CD8-positive, alpha-beta memory T cell (primary cell): ENCODE measurements around the gene C19orf53. TPM values are rescaled to one million over a fixed set of nuclear protein-coding genes. Genes with fewer than 3 reads are reported as not detected.

Experiments used
- CTCF ChIA-PET: fragments of 350-600 bp; sonication (Branson Sonifier 250); formaldehyde crosslinking; loops from one replicate; lab custom pipeline; 2021; ENCODE audit warnings: antibody characterized with exemption; lab: Charles Lee
- POLR2A ChIA-PET: fragments of 350-600 bp; sonication (Branson Sonifier 250); formaldehyde crosslinking; loops from one replicate; lab custom pipeline; 2021; ENCODE audit warnings: antibody characterized with exemption; lab: Charles Lee
- DNase-seq, 5 donors: peaks; one replicate each; pipeline versions ENCODE4 v3.0.0 to v3.0.0-alpha.2; 2020 to 2022; ENCODE audit warnings: mixed read lengths in 1 of 5
- H3K27ac ChIP-seq: one replicate; pipeline ENCODE4 v1.7.0; 2013; ENCODE audit warnings: low read depth, mild to moderate bottlenecking, low read length, moderate library complexity
- H3K27me3 ChIP-seq: 2 replicates; pipeline ENCODE4 v1.7.0; 2013; ENCODE audit warnings: low read length, mild to moderate bottlenecking; ENCODE audit not compliant: insufficient read depth, poor library complexity, severe bottlenecking
- H3K36me3 ChIP-seq: 2 replicates; pipeline ENCODE4 v1.7.0; 2013; ENCODE audit warnings: mild to moderate bottlenecking, low read length, moderate library complexity; ENCODE audit not compliant: insufficient read depth
- H3K4me1 ChIP-seq: 2 replicates; pipeline ENCODE4 v1.7.0; 2013; ENCODE audit warnings: mild to moderate bottlenecking, low read length, moderate library complexity; ENCODE audit not compliant: insufficient read depth
- H3K4me3 ChIP-seq: 2 replicates; pipeline ENCODE4 v1.7.0; 2013; ENCODE audit warnings: mild to moderate bottlenecking, low read length
- H3K9me3 ChIP-seq: 2 replicates; pipeline ENCODE4 v1.7.0; 2013; ENCODE audit warnings: mild to moderate bottlenecking, low read length
- H3K27ac Mint-ChIP-seq, 8 donors: one replicate each; pipeline ENCODE4 v1.8.0; 2020 to 2021; ENCODE audit warnings: mixed read lengths in 8 of 8, mild to moderate bottlenecking in 6 of 8, inconsistent platforms in 3 of 8, moderate library complexity in 3 of 8
- H3K27me3 Mint-ChIP-seq, 2 donors: one replicate each; pipeline ENCODE4 v1.8.0; 2020 to 2021; ENCODE audit warnings: mixed read lengths in 2 of 2, mild to moderate bottlenecking in 1 of 2, moderate library complexity in 1 of 2
- H3K36me3 Mint-ChIP-seq, 3 donors: one replicate each; pipeline ENCODE4 v1.8.0; 2020 to 2021; ENCODE audit warnings: mixed read lengths in 3 of 3, inconsistent platforms in 1 of 3, mild to moderate bottlenecking in 1 of 3
- H3K4me1 Mint-ChIP-seq, 3 donors: one replicate each; pipeline ENCODE4 v1.8.0; 2020 to 2021; ENCODE audit warnings: mixed read lengths in 3 of 3, inconsistent platforms in 1 of 3, mild to moderate bottlenecking in 1 of 3
- H3K4me3 Mint-ChIP-seq, 7 donors: one replicate each; pipeline ENCODE4 v1.8.0; 2020 to 2021; ENCODE audit warnings: mixed read lengths in 7 of 7, mild to moderate bottlenecking in 6 of 7, moderate library complexity in 4 of 7, inconsistent platforms in 2 of 7
- H3K9me3 Mint-ChIP-seq, 5 donors: one replicate each; pipeline ENCODE4 v1.8.0; 2020 to 2022; ENCODE audit warnings: mixed read lengths in 5 of 5, mild to moderate bottlenecking in 3 of 5, moderate library complexity in 2 of 5, inconsistent platforms in 1 of 5
- polyA plus RNA-seq: library from polyadenylated mRNA; unstranded; fragments of 300-500 nt; fragmentation: Illumina TruSeq; gene quantifications from one replicate; pipeline ENCODE4 v1.2.3, GENCODE V29; 2021
- total RNA-seq, 2 experiments: library from RNA; stranded (reverse); gene quantifications; one replicate each; pipeline ENCODE4 v1.2.3, GENCODE V29; 2021

Gene C19orf53
- total and polyA plus RNA-seq, 3 experiments from 2014 or later: 131 to 239 (median 163) TPM

DNA sequence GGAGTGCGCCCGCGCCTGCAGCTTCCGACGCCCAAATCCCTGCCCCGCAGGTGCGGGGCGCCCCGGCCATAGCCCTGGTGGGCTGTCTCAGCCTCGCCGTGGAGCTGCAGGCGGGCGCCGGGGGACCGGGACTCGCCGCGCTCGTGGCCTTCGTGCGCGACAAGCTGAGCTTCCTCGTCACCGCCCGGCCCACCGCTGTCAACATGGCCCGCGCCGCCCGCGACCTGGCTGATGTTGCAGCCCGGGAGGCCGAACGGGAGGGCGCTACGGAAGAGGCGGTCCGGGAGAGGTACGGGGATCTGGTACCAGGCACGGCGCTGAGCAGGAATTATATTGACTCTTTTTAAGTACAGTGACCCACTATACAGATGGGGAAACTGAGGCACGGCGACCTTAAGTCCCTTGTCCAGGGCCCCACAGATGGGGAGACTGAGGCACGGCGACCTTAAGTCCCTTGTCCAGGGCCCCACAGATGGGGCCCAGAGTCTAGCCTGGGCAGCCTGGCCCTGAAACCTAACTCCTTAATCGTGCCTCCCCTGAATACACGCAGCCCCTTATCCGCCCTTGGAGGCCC is 9.3 kb upstream of the C19orf53 start:
- Histone ChIP-seq H3K9me3 (no peaks in the 10 kb centered on the region), H3K4me3 (peak overlapping the region; percentile 29), H3K36me3 (peaks cover 4% of the 10 kb centered on the region), H3K4me1 (peaks cover 16% of the 10 kb centered on the region), H3K27me3 (no peaks in the 10 kb centered on the region), H3K27ac (peak overlapping the region; percentile 0)
- Mint-ChIP-seq H3K27ac (peak overlapping the region; percentile 84 to 94 (median 90)), H3K27me3 (no peaks in the 10 kb centered on the region), H3K4me3 (peak overlapping the region; percentile 81 to 94 (median 90)), H3K9me3 (no peaks in the 10 kb centered on the region), H3K4me1 (peaks cover 18 to 32% (median 20%) of the 10 kb centered on the region in 3 donors), H3K36me3 (peaks cover 0 to 42% (median 5%) of the 10 kb centered on the region in 3 donors)
- ChIA-PET CTCF (interaction anchor here (0.7 to 1.7 kb wide), 4 partner anchors 19 to 98 kb away, joined by 3 to 7 read pairs (median 3); no protein-coding TSS in a partner anchor), POLR2A (interaction anchor here (0.5 to 1.4 kb wide), 5 partner anchors 10 to 643 kb away, joined by 3 to 11 read pairs (median 5); partner anchors contain the start of gene ZSWIM4)
- DNase-seq: peak; percentile 19 to 59 (median 26)

DNA sequence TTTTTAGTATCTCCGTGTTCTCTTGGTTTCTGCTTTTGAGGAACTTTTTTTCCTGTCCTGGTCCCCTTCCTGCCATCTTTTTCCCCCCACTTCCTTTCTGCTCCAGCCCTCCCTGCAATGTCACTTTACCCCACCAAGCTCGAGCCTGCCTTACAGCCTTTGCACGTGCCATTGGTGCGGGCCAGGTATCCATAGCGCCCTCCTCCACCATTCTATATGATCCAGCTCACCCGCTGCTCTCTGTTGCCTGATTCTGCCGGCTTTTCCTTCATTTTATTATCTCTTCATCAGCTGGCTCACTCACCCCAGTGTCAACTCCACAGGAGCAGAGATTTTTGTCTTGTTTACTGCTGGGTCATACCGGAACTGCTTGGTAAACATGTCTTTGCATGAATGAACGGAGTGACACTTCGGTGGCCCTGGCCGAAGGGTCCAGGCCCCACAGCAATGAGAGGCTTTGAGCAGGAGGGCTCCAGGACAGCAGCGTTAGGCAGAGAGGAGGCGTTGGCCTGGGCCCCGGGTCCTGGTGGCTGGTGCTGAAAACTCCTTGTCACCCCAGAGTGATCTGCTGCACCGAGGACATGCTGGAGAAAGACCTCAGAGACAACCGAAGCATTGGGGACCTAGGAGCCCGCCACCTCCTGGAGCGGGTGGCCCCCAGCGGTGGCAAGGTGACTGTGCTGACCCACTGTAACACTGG is 8.7 kb upstream of the C19orf53 start:
- H3K9me3 Mint-ChIP-seq: no peaks in the 10 kb centered on the region
- H3K27me3 Mint-ChIP-seq: no peaks in the 10 kb centered on the region
- DNase-seq: no peak
- Histone ChIP-seq H3K9me3 (no peaks in the 10 kb centered on the region), H3K36me3 (peaks cover 4% of the 10 kb centered on the region), H3K27me3 (no peaks in the 10 kb centered on the region), H3K4me1 (peaks cover 16% of the 10 kb centered on the region), H3K27ac (peak overlapping the region; percentile 0), H3K4me3 (peak overlapping the region; percentile 29)
- ChIA-PET CTCF (interaction anchor here (1.4 to 1.7 kb wide), 2 partner anchors 82 to 97 kb away, joined by 3 to 7 read pairs; no protein-coding TSS in a partner anchor), POLR2A (interaction anchor here (0.8 to 1.4 kb wide), 4 partner anchors 9 to 36 kb away, joined by 3 to 11 read pairs (median 6); partner anchors contain the start of gene ZSWIM4)
- peak overlapping the region; percentile 81 to 94 (median 90) for H3K4me3 Mint-ChIP-seq
- H3K4me1 Mint-ChIP-seq: peaks cover 18 to 32% (median 20%) of the 10 kb centered on the region in 3 donors
- peaks cover 0 to 41% (median 5%) of the 10 kb centered on the region in 3 donors for H3K36me3 Mint-ChIP-seq
- H3K27ac Mint-ChIP-seq: peak overlapping the region; percentile 84 to 94 (median 90)

DNA sequence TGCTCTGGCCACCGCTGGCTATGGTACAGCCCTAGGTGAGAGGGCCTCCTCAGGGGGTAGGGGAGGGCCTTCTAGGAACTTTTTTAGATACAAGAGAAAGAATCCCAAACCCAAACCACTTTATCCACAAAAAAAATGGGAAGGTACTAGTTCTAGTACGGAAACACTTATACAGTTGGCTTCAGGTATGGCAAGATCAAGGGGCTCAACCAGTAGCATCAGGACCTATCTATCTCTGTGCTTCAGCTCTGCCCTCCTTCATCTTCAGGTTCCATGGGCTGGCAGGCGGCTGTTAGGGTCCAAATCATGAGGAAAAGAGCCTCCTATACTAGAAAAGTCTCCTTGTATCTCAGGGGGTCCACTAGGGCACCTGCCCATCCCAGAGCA is 8.2 kb upstream of the C19orf53 start:
- peak overlapping the region in 6 of 8 donors; percentile 16 to 89 (median 60) for H3K27ac Mint-ChIP-seq
- no peaks in the 10 kb centered on the region for H3K9me3 Mint-ChIP-seq
- peaks cover 4% of the 10 kb centered on the region for H3K36me3 ChIP-seq
- H3K27me3 ChIP-seq: no peaks in the 10 kb centered on the region
- ChIA-PET CTCF (no interaction called here), POLR2A (no interaction called here)
- peak overlapping the region in 5 of 7 donors; percentile 18 to 94 (median 88) for H3K4me3 Mint-ChIP-seq
- H3K4me3 ChIP-seq: no peak overlapping the region
- peaks cover 16% of the 10 kb centered on the region for H3K4me1 ChIP-seq
- no peaks in the 10 kb centered on the region for H3K9me3 ChIP-seq
- peaks cover 0 to 41% (median 5%) of the 10 kb centered on the region in 3 donors for H3K36me3 Mint-ChIP-seq
- H3K27ac ChIP-seq: no peak overlapping the region
- DNase-seq: no peak
- no peaks in the 10 kb centered on the region for H3K27me3 Mint-ChIP-seq
- peaks cover 18 to 32% (median 20%) of the 10 kb centered on the region in 3 donors for H3K4me1 Mint-ChIP-seq

DNA sequence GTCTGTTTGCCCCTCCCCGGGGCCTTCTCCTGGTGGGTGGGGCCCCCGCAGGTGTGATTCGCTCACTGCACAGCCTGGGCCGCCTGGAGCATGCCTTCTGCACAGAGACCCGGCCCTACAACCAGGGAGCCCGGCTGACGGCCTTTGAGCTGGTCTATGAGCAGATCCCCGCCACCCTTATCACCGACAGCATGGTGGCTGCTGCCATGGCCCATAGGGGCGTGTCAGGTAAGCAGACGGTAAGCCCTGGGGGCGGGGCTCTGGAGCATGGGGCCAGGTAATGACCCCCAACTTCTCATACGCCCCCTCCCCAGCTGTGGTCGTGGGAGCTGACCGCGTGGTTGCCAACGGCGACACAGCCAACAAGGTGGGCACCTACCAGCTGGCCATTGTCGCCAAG is 5.7 kb upstream of the C19orf53 start:
- peaks cover 16% of the 10 kb centered on the region for H3K4me1 ChIP-seq
- H3K36me3 Mint-ChIP-seq: peaks cover 0 to 40% (median 5%) of the 10 kb centered on the region in 3 donors
- no peaks in the 10 kb centered on the region for H3K36me3 ChIP-seq
- H3K9me3 ChIP-seq: no peaks in the 10 kb centered on the region
- DNase-seq: no peak
- H3K4me1 Mint-ChIP-seq: peaks cover 14 to 24% (median 16%) of the 10 kb centered on the region in 3 donors
- no peaks in the 10 kb centered on the region for H3K27me3 ChIP-seq
- no peak overlapping the region for H3K27ac Mint-ChIP-seq
- H3K9me3 Mint-ChIP-seq: no peaks in the 10 kb centered on the region
- ChIA-PET CTCF (interaction anchor here (1.2 kb wide), 1 partner anchor 16 kb away, joined by 3 read pairs; no protein-coding TSS in a partner anchor), POLR2A (no interaction called here)
- H3K27ac ChIP-seq: no peak overlapping the region
- no peak overlapping the region for H3K4me3 Mint-ChIP-seq
- no peaks in the 10 kb centered on the region for H3K27me3 Mint-ChIP-seq
- no peak overlapping the region for H3K4me3 ChIP-seq

DNA sequence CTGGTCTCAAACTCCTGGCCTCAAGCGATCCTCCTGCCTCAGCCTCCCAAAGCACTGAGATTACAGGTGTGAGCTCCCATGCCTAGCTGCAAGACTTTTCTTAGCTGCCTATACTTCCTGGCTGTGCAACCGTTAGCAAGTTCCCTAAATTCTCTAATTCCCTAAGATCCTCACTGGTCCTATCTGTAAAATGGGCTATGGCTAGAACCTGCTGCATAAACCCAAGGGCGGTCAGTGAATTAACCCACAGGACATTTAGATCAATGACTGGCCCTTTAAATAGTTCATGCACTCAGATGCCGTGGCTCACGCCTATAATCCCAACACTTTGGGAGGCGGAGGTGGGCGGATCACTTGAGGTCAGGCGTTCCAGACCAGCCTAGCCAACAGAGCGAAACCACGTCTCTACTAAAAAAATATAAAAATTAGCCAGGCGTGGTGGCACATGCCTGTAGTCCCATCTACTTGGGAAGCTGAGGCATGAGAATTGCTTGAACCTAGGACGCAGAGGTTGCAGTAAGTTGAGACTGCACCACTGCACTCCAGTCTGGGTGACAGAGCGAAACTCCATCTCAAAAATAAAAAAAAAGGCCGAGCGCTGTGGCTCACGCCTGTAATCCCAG is 4.1 kb upstream of the C19orf53 start:
- H3K36me3 Mint-ChIP-seq: peaks cover 0 to 46% (median 5%) of the 10 kb centered on the region in 3 donors
- ChIA-PET POLR2A (no interaction called here), CTCF (no interaction called here)

DNA sequence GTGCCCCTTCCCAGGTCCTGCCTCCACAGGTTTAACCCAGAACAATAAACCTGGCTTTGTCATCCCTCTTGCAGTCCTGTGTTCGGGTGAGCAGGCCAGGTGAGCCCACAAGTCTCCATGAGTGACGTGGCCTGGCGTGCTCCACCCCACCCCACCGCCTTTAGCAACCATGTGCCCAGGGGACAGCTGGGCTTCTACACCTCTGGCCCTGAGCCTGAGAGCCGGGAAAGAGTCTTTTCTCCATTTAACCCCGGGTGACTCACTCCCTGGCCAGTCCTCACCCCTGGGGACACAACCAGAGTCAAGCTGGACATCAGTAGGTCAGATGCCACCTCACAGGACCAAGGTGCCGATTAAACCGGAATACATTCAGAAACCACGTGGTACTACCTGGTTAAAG is 4.1 kb downstream of the C19orf53 start:
- Histone ChIP-seq H3K36me3 (peaks cover 23% of the 10 kb centered on the region), H3K27me3 (no peaks in the 10 kb centered on the region), H3K27ac (no peak overlapping the region), H3K4me3 (no peak overlapping the region), H3K9me3 (no peaks in the 10 kb centered on the region), H3K4me1 (peaks cover 20% of the 10 kb centered on the region)
- peaks cover 0 to 51% (median 9%) of the 10 kb centered on the region in 3 donors for H3K36me3 Mint-ChIP-seq
- ChIA-PET CTCF (interaction anchor here (1.4 to 3.1 kb wide), 2 partner anchors 10 to 83 kb away, joined by 4 to 16 read pairs; no protein-coding TSS in a partner anchor), POLR2A (interaction anchor here (0.5 to 0.6 kb wide), 3 partner anchors 58 to 575 kb away, joined by 3 to 4 read pairs (median 4); no protein-coding TSS in a partner anchor)
- DNase-seq: no peak
- H3K4me3 Mint-ChIP-seq: peak overlapping the region in 1 of 7 donors; percentile 60
- peak overlapping the region in 1 of 8 donors; percentile 26 for H3K27ac Mint-ChIP-seq
- no peaks in the 10 kb centered on the region for H3K9me3 Mint-ChIP-seq
- H3K27me3 Mint-ChIP-seq: no peaks in the 10 kb centered on the region
- H3K4me1 Mint-ChIP-seq: peaks cover 22 to 29% (median 28%) of the 10 kb centered on the region in 3 donors

More for the DNA sequence above, 4.1 kb upstream of the C19orf53 start:
- Mint-ChIP-seq H3K4me1 (peaks cover 18 to 27% (median 20%) of the 10 kb centered on the region in 3 donors), H3K9me3 (no peaks in the 10 kb centered on the region), H3K27ac (no peak overlapping the region), H3K27me3 (no peaks in the 10 kb centered on the region), H3K4me3 (no peak overlapping the region)
- no peaks in the 10 kb centered on the region for H3K36me3 ChIP-seq
- no peaks in the 10 kb centered on the region for H3K27me3 ChIP-seq
- no peak for DNase-seq
- no peaks in the 10 kb centered on the region for H3K9me3 ChIP-seq
- no peak overlapping the region for H3K4me3 ChIP-seq
- H3K4me1 ChIP-seq: peaks cover 14% of the 10 kb centered on the region
- H3K27ac ChIP-seq: no peak overlapping the region

DNA sequence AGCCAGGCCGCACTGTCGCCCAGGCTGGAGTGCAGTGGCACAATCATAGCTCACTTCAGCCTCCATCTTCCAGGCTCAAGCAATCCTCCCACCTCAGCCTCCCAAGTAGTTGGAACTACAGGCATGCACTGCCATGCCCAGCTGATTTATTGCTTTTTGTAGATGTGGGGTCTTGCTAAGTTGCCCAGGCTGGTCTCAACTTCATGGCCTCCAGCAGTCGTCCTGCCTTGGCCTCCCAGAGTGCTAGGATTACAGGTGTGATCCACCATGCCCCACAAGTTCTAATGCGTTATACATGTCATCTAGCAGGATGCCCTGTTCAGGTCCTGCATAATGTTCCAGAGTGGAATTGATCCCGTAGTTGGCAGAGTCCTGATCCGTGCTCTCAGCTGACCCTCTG is 4.6 kb downstream of the C19orf53 start:
- Mint-ChIP-seq H3K36me3 (peaks cover 0 to 51% (median 9%) of the 10 kb centered on the region in 3 donors), H3K27me3 (no peaks in the 10 kb centered on the region), H3K9me3 (no peaks in the 10 kb centered on the region), H3K4me3 (no peak overlapping the region), H3K27ac (peak overlapping the region in 2 of 8 donors; percentile 54 to 76), H3K4me1 (peaks cover 22 to 32% (median 28%) of the 10 kb centered on the region in 3 donors)
- Histone ChIP-seq H3K36me3 (peaks cover 23% of the 10 kb centered on the region), H3K9me3 (no peaks in the 10 kb centered on the region), H3K27ac (no peak overlapping the region), H3K4me1 (peaks cover 19% of the 10 kb centered on the region), H3K27me3 (no peaks in the 10 kb centered on the region), H3K4me3 (no peak overlapping the region)
- no peak for DNase-seq
- CTCF ChIA-PET: interaction anchor here (0.7 to 3.1 kb wide), 3 partner anchors 31 to 83 kb away, joined by 3 to 16 read pairs (median 5); a partner anchor contains a TSS
- POLR2A ChIA-PET: interaction anchor here (0.6 kb wide), 2 partner anchors 58 to 501 kb away, joined by 3 to 4 read pairs; no protein-coding TSS in a partner anchor
